ENCODE results near the gene C1orf232. TPM values are rescaled to one million over a fixed set of nuclear protein-coding genes. Genes with fewer than 3 reads are reported as not detected.

C1orf232 gene
- total RNA-seq, 1 experiment from 2014 or later, result not detected

GRCh38 chr1:26166719-26167281, 2.0 kb downstream of the C1orf232 start:
- H3K4me1 Mint-ChIP-seq (ENCODE audit: low read depth, unreplicated experiment), result peaks cover 6% of the 10 kb centered on the region
- Histone ChIP-seq H3K9me3 (no peaks in the 10 kb centered on the region), H3K4me1 (peaks cover 6% of the 10 kb centered on the region; the same call in 1 of the 2 replicates), H3K27me3 (replicated peaks; ENCODE audit: control insufficient read depth, insufficient read depth, low read length) (no peaks in the 10 kb centered on the region), H3K4me3 (ENCODE audit: low read depth, low read length) (no peak overlapping the region), H3K36me3 (ENCODE audit: control insufficient read depth, insufficient read depth, low read length) (no peaks in the 10 kb centered on the region)
- no peak overlapping the region for H3K27ac Mint-ChIP-seq (ENCODE audit: unreplicated experiment)
- no peak for DNase-seq
- intact Hi-C loops (cut with micrococcal nuclease; ENCODE audit: unreplicated experiment), result no loop called here
- no peak for TF ChIP-seq CTCF (IDR thresholded peaks at IDR 0.05; ENCODE audit: insufficient read depth in 1 of 2, low read depth in 1 of 2, low read length in 1 of 2, severe bottlenecking in 1 of 2, unreplicated experiment in 1 of 2)
- no TSS peak for BruUV-seq (replicated peaks)
- CTCF ChIA-PET, result no interaction called here
- no peaks in the 10 kb centered on the region for H3K9me3 Mint-ChIP-seq (ENCODE audit: unreplicated experiment)
- POLR2A ChIA-PET, result no interaction called here
- H3K27me3 Mint-ChIP-seq (ENCODE audit: insufficient read depth, unreplicated experiment), result no peaks in the 10 kb centered on the region
- H3K36me3 Mint-ChIP-seq (ENCODE audit: insufficient read depth, unreplicated experiment), result peaks cover 9% of the 10 kb centered on the region
- no peak overlapping the region for H3K4me3 Mint-ChIP-seq (ENCODE audit: unreplicated experiment)

- Mint-ChIP-seq H3K4me1 (ENCODE audit: low read depth, unreplicated experiment) (peaks cover 6% of the 10 kb centered on the region), H3K9me3 (ENCODE audit: unreplicated experiment) (no peaks in the 10 kb centered on the region), H3K27me3 (ENCODE audit: insufficient read depth, unreplicated experiment) (no peaks in the 10 kb centered on the region), H3K4me3 (ENCODE audit: unreplicated experiment) (peak overlapping the region; percentile 64), H3K27ac (ENCODE audit: unreplicated experiment) (no peak overlapping the region), H3K36me3 (ENCODE audit: insufficient read depth, unreplicated experiment) (peaks cover 6% of the 10 kb centered on the region)
- Histone ChIP-seq H3K4me1 (peaks cover 9% of the 10 kb centered on the region; the same call in 1 of the 2 replicates), H3K4me3 (ENCODE audit: low read depth, low read length) (no peak overlapping the region; the same call in 1 of the 2 replicates), H3K27me3 (replicated peaks; ENCODE audit: control insufficient read depth, insufficient read depth, low read length) (no peaks in the 10 kb centered on the region), H3K9me3 (no peaks in the 10 kb centered on the region), H3K36me3 (ENCODE audit: control insufficient read depth, insufficient read depth, low read length) (no peaks in the 10 kb centered on the region)
- no peak for DNase-seq
- ChIA-PET CTCF (no interaction called here), POLR2A (no interaction called here)
- BruUV-seq (replicated peaks), result no TSS peak
- intact Hi-C loops (cut with micrococcal nuclease; ENCODE audit: unreplicated experiment), result loop anchor here (5.0 kb wide), 1 partner anchor 128 kb away; no protein-coding TSS in a partner anchor
- TF ChIP-seq CTCF (IDR thresholded peaks at IDR 0.05; ENCODE audit: insufficient read depth in 1 of 2, low read depth in 1 of 2, low read length in 1 of 2, severe bottlenecking in 1 of 2, unreplicated experiment in 1 of 2), result no peak
These were observed 3.6 kb downstream of the C1orf232 start for GRCh38 chr1:26164861-26165842.

GRCh38 chr1:26164036-26164860, 4.5 kb downstream of the C1orf232 start:
- peak overlapping the region; percentile 36 for H3K4me3 ChIP-seq (ENCODE audit: low read depth, low read length)
- H3K4me1 Mint-ChIP-seq (ENCODE audit: low read depth, unreplicated experiment), result peaks cover 6% of the 10 kb centered on the region
- peak overlapping the region; percentile 64 for H3K4me3 Mint-ChIP-seq (ENCODE audit: unreplicated experiment)
- peak in 1 of 2 experiments; percentile 67 for DNase-seq
- peak; percentile 22 to 55 for TF ChIP-seq CTCF (IDR thresholded peaks at IDR 0.05; ENCODE audit: insufficient read depth in 1 of 2, low read depth in 1 of 2, low read length in 1 of 2, severe bottlenecking in 1 of 2, unreplicated experiment in 1 of 2)
- H3K36me3 ChIP-seq (ENCODE audit: control insufficient read depth, insufficient read depth, low read length), result no peaks in the 10 kb centered on the region
- POLR2A ChIA-PET, result no interaction called here
- H3K36me3 Mint-ChIP-seq (ENCODE audit: insufficient read depth, unreplicated experiment), result no peaks in the 10 kb centered on the region
- H3K27ac Mint-ChIP-seq (ENCODE audit: unreplicated experiment), result no peak overlapping the region
- no peaks in the 10 kb centered on the region for H3K27me3 Mint-ChIP-seq (ENCODE audit: insufficient read depth, unreplicated experiment)
- no peaks in the 10 kb centered on the region for H3K9me3 ChIP-seq
- peaks cover 13% of the 10 kb centered on the region for H3K4me1 ChIP-seq
- intact Hi-C loops (cut with micrococcal nuclease; ENCODE audit: unreplicated experiment), result loop anchor here (5.0 kb wide), 1 partner anchor 127 kb away; no protein-coding TSS in a partner anchor
- no peaks in the 10 kb centered on the region for H3K27me3 ChIP-seq (replicated peaks; ENCODE audit: control insufficient read depth, insufficient read depth, low read length)
- BruUV-seq (replicated peaks), result no TSS peak
- CTCF ChIA-PET, result no interaction called here
- H3K9me3 Mint-ChIP-seq (ENCODE audit: unreplicated experiment), result no peaks in the 10 kb centered on the region
